UCSD-AML1 (cell line): ENCODE data around the gene SIRT6.
"Not testable (repeated sequence)": the region's sequence is repeated elsewhere in the genome, so short reads cannot be mapped to it uniquely, and the experiment has no call there.

Experiments used
- DNase-seq: peaks from one replicate; lab custom pipeline; 2025; ENCODE audit not compliant: unreplicated experiment; lab: John Stamatoyannopoulos, UW

The SIRT6 gene

GRCh38 chr19:4175669-4175931 lies 6.8 kb downstream of the SIRT6 start:
- DNase-seq, result no peak

- no peak for DNase-seq
These were observed 7.3 kb downstream of the SIRT6 start for GRCh38 chr19:4174895-4175668.

DNA sequence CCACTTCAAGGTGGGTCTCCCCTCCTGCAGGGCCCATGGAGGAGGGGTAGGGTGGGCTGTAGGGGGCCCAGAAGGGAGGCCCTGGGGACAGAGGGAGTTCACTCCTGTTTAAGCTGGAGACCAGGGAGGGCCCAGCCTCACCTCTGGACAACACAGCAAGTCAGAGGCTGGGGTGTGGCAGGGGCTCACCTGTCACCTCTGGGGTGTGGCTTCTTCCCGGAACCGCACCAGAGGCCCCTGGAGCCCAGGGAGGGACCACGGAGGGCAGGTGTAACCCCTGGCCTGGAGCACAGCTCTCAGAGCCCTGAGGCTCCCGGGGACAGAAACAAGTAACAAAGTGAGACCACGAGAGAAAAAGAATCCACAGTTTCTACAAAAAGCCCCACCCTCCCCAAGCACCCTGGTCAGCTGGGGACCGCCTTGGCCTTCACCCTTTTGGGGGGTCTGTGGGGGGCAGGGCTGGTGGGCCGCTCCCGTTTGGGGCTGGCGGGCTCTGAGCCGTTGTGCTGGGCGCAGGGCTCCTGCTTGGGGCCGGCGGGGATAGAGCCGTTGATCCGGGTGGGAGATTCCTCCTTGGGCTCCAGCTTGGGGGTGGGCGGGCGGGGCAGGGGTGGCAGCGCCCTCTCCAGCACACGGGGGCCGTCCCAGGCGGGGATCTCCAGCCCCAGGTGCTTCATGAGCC lies 8.0 kb downstream of the SIRT6 start:
- DNase-seq, result no peak

- DNase-seq, result no peak
These were observed 8.7 kb downstream of the SIRT6 start for GRCh38 chr19:4173479-4174212.

GRCh38 chr19:4172861-4173473 lies 9.4 kb downstream of the SIRT6 start:
- DNase-seq, result peak; percentile 54

DNA sequence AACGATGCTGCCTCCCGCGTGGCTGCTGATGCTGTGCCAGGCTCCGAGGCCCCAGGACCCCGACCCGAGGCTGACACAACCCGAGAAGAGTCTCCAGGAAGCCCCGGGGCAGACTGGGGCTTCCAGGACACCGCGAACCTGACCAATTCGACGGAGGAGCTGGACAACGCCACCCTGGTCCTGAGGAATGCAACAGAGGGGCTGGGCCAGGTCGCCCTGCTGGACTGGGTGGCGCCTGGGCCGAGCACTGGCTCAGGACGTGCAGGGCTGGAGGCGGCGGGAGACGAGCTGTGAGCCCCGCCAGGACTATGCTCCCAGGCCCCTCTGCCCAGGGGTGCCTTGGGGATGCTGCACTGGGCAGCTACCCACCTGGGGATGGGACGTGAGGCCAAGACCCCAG lies 10.7 kb downstream of the SIRT6 start:
- no peak for DNase-seq

DNA sequence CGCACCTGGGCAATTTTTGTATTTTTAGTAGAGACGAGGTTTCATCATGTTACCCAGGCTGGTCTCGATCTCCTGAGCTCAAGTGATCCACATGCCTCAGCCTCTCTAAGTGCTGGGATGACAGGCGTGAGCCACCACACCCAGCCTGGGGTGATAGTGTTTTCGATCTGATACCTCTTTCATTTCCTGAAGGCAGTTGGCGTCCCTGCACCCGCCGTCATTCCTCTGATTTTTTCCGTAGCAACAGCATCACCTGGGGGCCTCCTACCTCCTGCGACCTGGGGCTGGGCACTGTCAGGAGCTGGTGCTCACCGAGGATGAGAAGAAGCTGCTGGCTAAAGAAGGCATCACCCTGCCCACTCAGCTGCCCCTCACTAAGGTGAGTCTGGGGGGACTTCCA lies 18.1 kb downstream of the SIRT6 start:
- DNase-seq, result no peak

DNA sequence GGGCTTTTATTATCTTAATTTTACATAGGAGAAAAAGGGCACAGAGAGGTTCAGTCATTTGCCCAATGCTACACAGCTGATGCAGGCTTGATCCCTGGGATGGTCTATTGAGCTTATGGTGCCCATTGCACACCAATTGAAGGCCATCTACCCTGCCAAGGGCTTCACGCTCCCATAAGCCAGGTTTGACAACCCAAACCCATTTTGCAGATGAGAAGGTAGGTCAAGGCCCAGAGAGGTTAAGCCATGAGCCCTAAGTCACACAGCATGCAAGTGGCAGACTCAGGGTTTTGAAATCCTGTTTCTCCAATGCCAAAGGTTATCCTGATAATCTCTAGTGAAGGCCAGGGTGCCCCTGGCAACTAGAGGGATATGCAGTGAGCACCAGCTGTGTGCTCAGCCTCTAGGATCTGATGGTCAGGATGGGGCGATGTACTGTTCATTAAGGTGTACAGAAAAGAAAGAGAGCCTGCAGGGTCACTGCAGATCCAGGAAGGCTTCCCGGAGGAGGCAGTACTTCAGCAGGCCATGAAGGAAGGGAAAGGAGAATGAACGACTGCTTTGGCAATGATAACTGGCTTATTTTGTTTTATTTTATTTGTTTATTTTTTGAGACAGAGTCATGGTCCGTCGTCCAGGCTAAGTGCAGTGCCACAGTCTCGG lies 20.8 kb downstream of the SIRT6 start:
- no peak for DNase-seq

- not testable (repeated sequence) for DNase-seq
These were observed 24.4 kb downstream of the SIRT6 start for GRCh38 chr19:4157971-4158370.

DNA sequence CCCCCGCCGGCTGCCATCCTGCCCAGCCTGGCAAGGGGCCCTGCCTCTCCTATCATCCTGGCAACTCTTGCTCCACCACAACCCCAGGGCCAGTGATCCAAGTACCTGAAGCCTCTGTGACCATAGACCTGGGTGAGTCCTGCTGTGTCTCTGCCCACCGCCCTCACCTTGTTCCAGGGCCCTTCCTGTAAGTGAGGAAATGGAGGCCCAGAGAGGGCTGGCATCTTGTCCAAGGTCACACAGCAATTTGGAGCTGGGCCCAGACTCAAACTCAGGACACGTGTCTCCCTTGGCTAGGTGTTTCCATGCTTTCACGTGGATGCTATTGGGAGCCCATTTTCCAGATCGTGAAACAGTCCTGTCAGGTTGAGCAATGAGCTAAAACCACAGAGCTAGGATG lies 25.2 kb downstream of the SIRT6 start:
- no peak for DNase-seq

GRCh38 chr19:4154571-4155312 lies 27.6 kb downstream of the SIRT6 start:
- DNase-seq, result no peak

DNA sequence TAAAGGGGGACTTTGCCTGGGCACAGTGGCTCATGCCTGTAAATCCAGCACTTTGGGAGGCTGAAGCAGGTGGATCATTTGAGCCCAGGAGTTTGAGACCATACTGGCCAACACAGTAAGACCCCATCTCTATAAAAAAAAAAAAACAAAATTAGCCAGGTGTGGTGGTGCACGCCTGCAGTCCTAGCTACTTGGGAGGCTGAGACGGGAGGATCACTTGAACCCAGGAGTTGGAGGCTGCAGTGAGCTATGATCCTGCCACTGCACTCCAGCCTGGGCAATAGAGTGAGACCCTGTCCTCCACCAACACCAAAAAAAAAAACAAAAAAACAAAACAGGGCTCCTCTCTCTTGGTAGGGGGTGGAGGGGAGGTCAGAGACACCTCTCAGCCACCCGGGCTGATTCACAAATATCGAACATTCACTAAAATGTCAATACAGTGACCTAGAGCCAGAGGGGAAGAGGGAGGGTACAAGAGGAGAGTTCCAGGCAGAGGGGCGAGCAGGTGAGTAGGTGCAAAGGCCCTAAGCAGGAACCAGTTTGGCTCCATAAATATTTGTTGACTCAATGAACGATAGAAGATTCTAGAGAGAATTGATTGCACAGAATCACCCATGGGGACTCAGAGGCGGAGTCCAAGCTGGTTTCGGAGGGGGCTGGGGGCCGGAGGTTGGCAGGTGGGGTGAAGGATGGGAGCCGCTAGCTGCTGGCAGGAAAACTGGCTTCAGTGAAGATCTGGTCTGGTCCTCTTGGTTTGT lies 29.9 kb downstream of the SIRT6 start:
- no peak for DNase-seq

GRCh38 chr19:4151623-4152022 lies 30.7 kb downstream of the SIRT6 start:
- DNase-seq, result no peak

DNA sequence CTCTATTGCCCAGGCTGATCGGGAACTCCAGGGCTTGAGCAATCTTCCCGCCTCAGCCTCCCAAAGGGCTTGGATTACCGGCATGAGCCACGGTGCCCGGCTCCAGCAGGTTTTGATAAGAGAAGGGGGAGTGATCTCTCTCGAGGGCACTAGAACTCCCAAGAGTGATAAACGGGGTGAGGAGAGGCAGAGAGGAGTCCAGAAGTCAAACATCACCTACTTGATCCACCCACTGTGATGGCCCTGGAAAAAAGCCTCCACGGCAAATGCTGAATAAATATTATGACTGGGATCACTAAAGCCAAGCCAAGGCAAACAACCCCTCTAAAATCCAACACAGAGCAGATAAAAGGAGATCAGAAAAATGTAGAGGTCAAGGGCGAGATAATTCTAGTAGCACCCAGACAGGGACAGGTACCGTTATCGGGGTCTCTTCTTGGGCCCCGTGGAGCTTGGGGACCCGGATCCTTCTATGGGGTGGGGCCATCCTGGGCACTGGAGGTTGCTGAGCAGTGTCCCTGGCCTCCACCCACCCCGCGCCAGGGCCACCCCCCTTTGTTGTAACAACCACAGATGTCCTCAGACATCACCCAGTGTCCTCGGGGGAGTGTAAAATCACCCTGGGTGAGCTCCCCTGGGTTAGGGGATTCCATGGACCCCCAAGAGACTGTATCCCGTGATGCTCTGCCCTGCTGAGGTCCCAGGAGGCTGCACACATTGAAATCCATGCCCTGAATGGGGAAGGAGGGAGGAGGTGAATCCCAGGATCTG lies 32.7 kb downstream of the SIRT6 start:
- no peak for DNase-seq

- DNase-seq, result no peak
These were observed 37.6 kb downstream of the SIRT6 start for GRCh38 chr19:4144666-4145249.

DNA sequence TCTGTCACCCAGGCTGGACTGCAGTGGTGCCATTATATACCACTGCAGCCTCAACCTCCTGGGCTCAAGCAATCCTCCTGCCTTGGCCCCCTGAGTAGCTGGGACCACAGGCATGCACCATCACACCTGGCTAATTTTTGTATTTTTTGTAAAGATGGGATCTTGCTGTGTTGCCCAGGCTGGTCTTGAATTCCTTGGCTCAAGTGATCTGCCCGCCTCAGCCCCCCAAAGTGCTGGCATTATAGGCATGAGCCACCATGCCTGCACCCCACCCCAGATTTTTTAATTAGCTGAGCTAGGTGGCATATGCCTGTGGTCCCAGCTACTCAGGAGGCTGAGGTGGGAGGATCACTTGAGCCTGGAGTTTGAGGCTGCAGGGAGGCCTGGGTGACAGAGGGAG lies 39.4 kb downstream of the SIRT6 start:
- DNase-seq, result not testable (repeated sequence)

- DNase-seq, result peak; percentile 41
These were observed 42.1 kb downstream of the SIRT6 start for GRCh38 chr19:4140237-4140711.

GRCh38 chr19:4139614-4140236 lies 42.6 kb downstream of the SIRT6 start:
- peak; percentile 83 for DNase-seq
